Left lung (tissue), 10 donors: ENCODE results near the gene TDG. TPM values are rescaled to one million over a fixed set of nuclear protein-coding genes. Genes with fewer than 3 reads are reported as not detected.

Experiments used
- ATAC-seq: fragments of 200-7000 bp; cut with Tn5 transposase; one replicate; pipeline ENCODE4 v1.9.1; 2020; ENCODE audit warnings: moderate library complexity
- DNase-seq, 4 donors: peaks; one replicate each; pipeline ENCODE4 v3.0.0-alpha.2; 2013 to 2020
- H3K27ac ChIP-seq, 2 donors: fragments of 200-600 bp; sonication (generic) in 1 of 2; one replicate each; pipeline versions ENCODE4 v1.5.0 to v1.8.0; 2020 to 2021
- H3K27me3 ChIP-seq, 2 donors: fragments of 200-600 bp; sonication (generic) in 1 of 2; one replicate each; pipeline versions ENCODE4 v1.5.0 to v1.8.0; 2020 to 2021
- H3K36me3 ChIP-seq, 2 donors: fragments of 200-600 bp; sonication (generic) in 1 of 2; one replicate each; pipeline versions ENCODE4 v1.5.0 to v1.8.0; 2020 to 2021
- H3K4me1 ChIP-seq, 2 donors: fragments of 200-600 bp; one replicate each; pipeline ENCODE4 v1.8.0; 2021
- H3K4me3 ChIP-seq, 2 donors: fragments of 200-600 bp; sonication (generic) in 1 of 2; one replicate each; pipeline versions ENCODE4 v1.5.0 to v1.8.0; 2020 to 2021; ENCODE audit warnings: mild to moderate bottlenecking in 1 of 2
- H3K9me3 ChIP-seq, 2 donors: fragments of 200-600 bp; sonication (generic) in 1 of 2; one replicate each; pipeline versions ENCODE4 v1.5.0 to v1.8.0; 2020 to 2021
- CTCF ChIP-seq, 2 donors: fragments of 200-600 bp; sonication (generic) in 1 of 2; IDR thresholded peaks; one replicate each; pipeline versions ENCODE4 v1.5.0 to v1.8.0; 2021; ENCODE audit warnings: antibody characterized with exemption in 2 of 2
- intact Hi-C, 2 donors: fragments of 100-400 bp; cut with DNase I; formaldehyde crosslinking; loops; one replicate each; pipeline versions ENCODE4 v1.11.2 to v1.14.2; 2022
- polyA plus RNA-seq, 6 donors: library from polyadenylated mRNA; unstranded; fragments of 120-200 nt; gene quantifications; one replicate each; pipeline ENCODE4 v1.2.1, GENCODE V29; 2013; ENCODE audit not compliant: insufficient read length in 6 of 6
- total RNA-seq, 2 donors: library from RNA; stranded (reverse); fragmentation: NEBNext Ultra II Directional; extraction: Animal tissue kit (Norgen Biotek cat#: 25700); gene quantifications; one replicate each; pipeline ENCODE4 v1.2.1, GENCODE V29; 2021
- donor health status: DM: no; HTN: yes; CAD: no.
- donor health status: DM: no; HTN: no; CAD: no.

The TDG gene
- total and polyA plus RNA-seq, 8 donors = 20.5 to 61.2 (median 48.7) TPM

GRCh38 chr12:103958621-103959020 lies 7.1 kb upstream of the TDG start:
- intact Hi-C loops = no loop called here

GRCh38 chr12:103960616-103961227 lies 5.0 kb upstream of the TDG start:
- H3K9me3 ChIP-seq = no peaks in the 10 kb centered on the region
- no peaks in the 10 kb centered on the region for H3K27me3 ChIP-seq
- H3K36me3 ChIP-seq = no peaks in the 10 kb centered on the region
- intact Hi-C loops = no loop called here
- H3K4me1 ChIP-seq = peaks cover 8 to 27% of the 10 kb centered on the region in 2 donors
- no peak overlapping the region for H3K4me3 ChIP-seq
- ATAC-seq = no peak
- DNase-seq = no peak
- TF ChIP-seq CTCF (IDR thresholded peaks at IDR 0.05) = no peak
- H3K27ac ChIP-seq = no peak overlapping the region

More at GRCh38 chr12:103958621-103959020, 7.1 kb upstream of the TDG start:
- H3K4me3 ChIP-seq = no peak overlapping the region
- H3K4me1 ChIP-seq = peaks cover 0 to 23% of the 10 kb centered on the region in 2 donors
- no peak for DNase-seq
- ATAC-seq = no peak
- no peak overlapping the region for H3K27ac ChIP-seq
- no peaks in the 10 kb centered on the region for H3K27me3 ChIP-seq
- peaks cover 0 to 8% of the 10 kb centered on the region in 2 donors for H3K36me3 ChIP-seq
- no peaks in the 10 kb centered on the region for H3K9me3 ChIP-seq
- no peak for TF ChIP-seq CTCF (IDR thresholded peaks at IDR 0.05)

GRCh38 chr12:103962493-103962892 lies 3.2 kb upstream of the TDG start:
- Histone ChIP-seq H3K4me1 (peaks cover 8 to 31% of the 10 kb centered on the region in 2 donors), H3K4me3 (no peak overlapping the region), H3K36me3 (no peaks in the 10 kb centered on the region), H3K27ac (no peak overlapping the region), H3K9me3 (no peaks in the 10 kb centered on the region), H3K27me3 (no peaks in the 10 kb centered on the region)
- DNase-seq = no peak
- no peak for TF ChIP-seq CTCF (IDR thresholded peaks at IDR 0.05)
- intact Hi-C loops = no loop called here
- ATAC-seq = no peak

- DNase-seq (no peak), ATAC-seq (no peak)
- intact Hi-C loops = no loop called here
- Histone ChIP-seq H3K27ac (peak overlapping the region; percentile 96 to 97), H3K36me3 (no peaks in the 10 kb centered on the region), H3K9me3 (no peaks in the 10 kb centered on the region), H3K4me1 (peaks cover 8 to 53% of the 10 kb centered on the region in 2 donors), H3K4me3 (peak overlapping the region; percentile 86 to 96), H3K27me3 (no peaks in the 10 kb centered on the region)
- TF ChIP-seq CTCF (IDR thresholded peaks at IDR 0.05) = no peak
Measured at GRCh38 chr12:103964805-103965204, 867 bp upstream of the TDG start.

GRCh38 chr12:103965255-103965589 lies 450 bp upstream of the TDG start:
- intact Hi-C loops = no loop called here
- H3K36me3 ChIP-seq = no peaks in the 10 kb centered on the region
- no peaks in the 10 kb centered on the region for H3K27me3 ChIP-seq
- DNase-seq (no peak), ATAC-seq (no peak)
- peaks cover 8 to 57% of the 10 kb centered on the region in 2 donors for H3K4me1 ChIP-seq
- H3K4me3 ChIP-seq = peak overlapping the region; percentile 86 to 96
- TF ChIP-seq CTCF (IDR thresholded peaks at IDR 0.05) = no peak
- H3K27ac ChIP-seq = peak overlapping the region; percentile 96 to 97
- H3K9me3 ChIP-seq = no peaks in the 10 kb centered on the region
